GM12801 (cell line): ENCODE measurements around the gene TRAPPC6A.

ENCODE experiments used
- CTCF ChIP-seq: IDR thresholded peaks from one replicate; pipeline ENCODE4 v1.5.1; 2011; ENCODE audit warnings: control low read depth; ENCODE audit not compliant: insufficient read length; ENCODE audit errors: extremely low read depth

The TRAPPC6A gene

GRCh38 chr19:45128806-45129205 lies 49.2 kb downstream of the TRAPPC6A start:
- TF ChIP-seq CTCF = no peak

- TF ChIP-seq CTCF = no peak
These were observed 49.9 kb downstream of the TRAPPC6A start for GRCh38 chr19:45128146-45128545.

GRCh38 chr19:45126654-45127053 lies 51.4 kb downstream of the TRAPPC6A start:
- TF ChIP-seq CTCF = no peak

- TF ChIP-seq CTCF = no peak
These were observed 52.0 kb downstream of the TRAPPC6A start for GRCh38 chr19:45125975-45126493.

- TF ChIP-seq CTCF = no peak
These were observed 52.7 kb downstream of the TRAPPC6A start for GRCh38 chr19:45125360-45125759.

GRCh38 chr19:45124021-45124420 lies 54.0 kb downstream of the TRAPPC6A start:
- no peak for TF ChIP-seq CTCF

- TF ChIP-seq CTCF = no peak
These were observed 54.6 kb downstream of the TRAPPC6A start for GRCh38 chr19:45123440-45123850.
